Panc1 (cell line): ENCODE results near the gene MED16. TPM values are rescaled to one million over a fixed set of nuclear protein-coding genes. Genes with fewer than 3 reads are reported as not detected.

Source experiments
- ATAC-seq: fragments of 200-7000 bp; cut with Tn5 transposase; 2 replicates; pipeline ENCODE4 v1.9.1; 2020; ENCODE audit warnings: mild to moderate bottlenecking, moderate library complexity
- BruUV-seq: library from RNA; stranded (reverse); fragments of 400-500 nt; replicated peaks from 2 replicates; lab custom pipeline; 2021; lab: Mats Ljungman, UMichigan
- CTCF ChIA-PET: fragments of 300-600 bp; sonication (Branson Sonifier 250); formaldehyde crosslinking; loops from one replicate; lab custom pipeline; 2022; ENCODE audit warnings: antibody characterized with exemption; lab: Charles Lee
- POLR2A ChIA-PET: fragments of 300-600 bp; sonication (Branson Sonifier 250); formaldehyde crosslinking; loops from one replicate; lab custom pipeline; 2022; ENCODE audit warnings: antibody characterized with exemption; lab: Charles Lee
- DNase-seq: peaks from one replicate; pipeline ENCODE4 v3.0.0-alpha.2; 2010; ENCODE audit warnings: low read depth, low spot score
- H3K27ac ChIP-seq: 2 replicates; pipeline ENCODE4 v1.5.1; 2011; ENCODE audit warnings: mild to moderate bottlenecking, low read length, inconsistent platforms
- H3K27me3 ChIP-seq: fragments of 200-500 bp; sonication (Bioruptor generic); 2 replicates; pipeline ENCODE4 v1.6.0; 2014; ENCODE audit warnings: low read length, inconsistent platforms; ENCODE audit not compliant: control insufficient read depth, insufficient read depth
- H3K36me3 ChIP-seq: fragments of 200-500 bp; sonication (Bioruptor generic); 2 replicates; pipeline ENCODE4 v1.5.1; 2014; ENCODE audit warnings: inconsistent platforms, mild to moderate bottlenecking, low read length, moderate library complexity; ENCODE audit not compliant: control insufficient read depth, insufficient read depth
- H3K4me1 ChIP-seq: 2 replicates; pipeline ENCODE4 v1.5.1; 2011; ENCODE audit warnings: inconsistent platforms, mild to moderate bottlenecking, low read length, moderate library complexity; ENCODE audit not compliant: control insufficient read depth, insufficient read depth
- H3K4me3 ChIP-seq, 2 experiments: 2 replicates each; pipeline ENCODE4 v1.5.1; 2011 to 2012; ENCODE audit warnings: low read depth in 2 of 2, low read length in 2 of 2, mild to moderate bottlenecking in 2 of 2, inconsistent platforms in 1 of 2, moderate library complexity in 1 of 2
- H3K9me3 ChIP-seq: fragments of 200-500 bp; sonication (Bioruptor generic); 2 replicates; pipeline ENCODE4 v1.5.1; 2014; ENCODE audit warnings: low read depth, mild to moderate bottlenecking, inconsistent platforms, low read length, moderate library complexity; ENCODE audit not compliant: control insufficient read depth, insufficient read depth
- POLR2AphosphoS5 ChIP-seq: IDR thresholded peaks from 2 replicates; pipeline ENCODE4 v1.6.1; 2012; ENCODE audit warnings: mild to moderate bottlenecking, low read depth, low read length, moderate library complexity
- SIN3A ChIP-seq: IDR thresholded peaks from 2 replicates; pipeline ENCODE4 v1.6.1; 2012; ENCODE audit warnings: low read depth, mild to moderate bottlenecking, low read length, moderate library complexity, borderline replicate concordance; ENCODE audit not compliant: insufficient read depth
- TCF7L2 ChIP-seq: IDR thresholded peaks from 2 replicates; pipeline ENCODE4 v1.6.1; 2011; ENCODE audit warnings: mild to moderate bottlenecking, low read depth, low read length, inconsistent platforms
- in situ Hi-C: cut with HindIII; loops from 2 replicates; pipeline ENCODE4 v1.10.0; 2016; ENCODE audit warnings: low sequenced_read_pairs, low pct_unique_long_range_greater_than_20kb
- intact Hi-C: fragments of 100-400 bp; cut with micrococcal nuclease; formaldehyde crosslinking; loops from one replicate; pipeline ENCODE4 v1.10.0; 2022; ENCODE audit not compliant: unreplicated experiment
- total RNA-seq: library from RNA; stranded (reverse); gene quantifications from one replicate; pipeline ENCODE4 v1.2.1, GENCODE V29; 2021; ENCODE audit not compliant: unreplicated experiment
- TF ChIP-seq, protein P1 (sequence below), 2 experiments: IDR thresholded peaks; 2 replicates each; pipeline ENCODE4 v1.6.1; 2011 to 2012; ENCODE audit warnings: low read depth in 2 of 2, control low read depth in 1 of 2, low read length in 1 of 2, mild to moderate bottlenecking in 1 of 2, moderate library complexity in 1 of 2; ENCODE audit not compliant: insufficient read depth in 1 of 2
- TF ChIP-seq, protein P2 (sequence below): fragments of 450-650 bp; IDR thresholded peaks from 2 replicates; pipeline ENCODE4 v1.5.1; 2017; ENCODE audit warnings: mild to moderate bottlenecking

The MED16 gene
- total RNA-seq, 1 experiment from 2014 or later: 39.5 TPM

DNA sequence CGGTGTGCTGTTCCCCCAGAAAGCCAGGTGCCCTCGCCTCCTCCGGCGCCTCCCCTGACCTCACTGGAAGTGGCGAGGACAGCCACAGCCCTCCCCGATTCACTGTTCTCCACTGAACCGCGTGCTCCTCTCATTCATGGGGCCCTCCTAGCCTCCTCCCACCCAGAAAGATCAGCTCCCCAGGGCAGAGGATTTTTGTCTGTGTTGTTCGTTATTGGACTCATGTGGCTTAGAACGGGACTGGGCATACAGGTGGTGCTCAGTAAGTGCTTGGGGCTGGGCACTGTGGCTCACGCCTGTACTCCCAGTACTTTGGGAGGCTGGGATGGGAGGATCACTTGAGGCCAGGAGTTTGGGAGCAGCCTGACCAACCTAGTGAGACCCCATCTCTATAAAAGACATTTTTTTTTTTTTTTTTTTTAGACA, 48.4 kb downstream of the MED16 start:
- no peak for ATAC-seq
- TF ChIP-seq, protein P1, sequence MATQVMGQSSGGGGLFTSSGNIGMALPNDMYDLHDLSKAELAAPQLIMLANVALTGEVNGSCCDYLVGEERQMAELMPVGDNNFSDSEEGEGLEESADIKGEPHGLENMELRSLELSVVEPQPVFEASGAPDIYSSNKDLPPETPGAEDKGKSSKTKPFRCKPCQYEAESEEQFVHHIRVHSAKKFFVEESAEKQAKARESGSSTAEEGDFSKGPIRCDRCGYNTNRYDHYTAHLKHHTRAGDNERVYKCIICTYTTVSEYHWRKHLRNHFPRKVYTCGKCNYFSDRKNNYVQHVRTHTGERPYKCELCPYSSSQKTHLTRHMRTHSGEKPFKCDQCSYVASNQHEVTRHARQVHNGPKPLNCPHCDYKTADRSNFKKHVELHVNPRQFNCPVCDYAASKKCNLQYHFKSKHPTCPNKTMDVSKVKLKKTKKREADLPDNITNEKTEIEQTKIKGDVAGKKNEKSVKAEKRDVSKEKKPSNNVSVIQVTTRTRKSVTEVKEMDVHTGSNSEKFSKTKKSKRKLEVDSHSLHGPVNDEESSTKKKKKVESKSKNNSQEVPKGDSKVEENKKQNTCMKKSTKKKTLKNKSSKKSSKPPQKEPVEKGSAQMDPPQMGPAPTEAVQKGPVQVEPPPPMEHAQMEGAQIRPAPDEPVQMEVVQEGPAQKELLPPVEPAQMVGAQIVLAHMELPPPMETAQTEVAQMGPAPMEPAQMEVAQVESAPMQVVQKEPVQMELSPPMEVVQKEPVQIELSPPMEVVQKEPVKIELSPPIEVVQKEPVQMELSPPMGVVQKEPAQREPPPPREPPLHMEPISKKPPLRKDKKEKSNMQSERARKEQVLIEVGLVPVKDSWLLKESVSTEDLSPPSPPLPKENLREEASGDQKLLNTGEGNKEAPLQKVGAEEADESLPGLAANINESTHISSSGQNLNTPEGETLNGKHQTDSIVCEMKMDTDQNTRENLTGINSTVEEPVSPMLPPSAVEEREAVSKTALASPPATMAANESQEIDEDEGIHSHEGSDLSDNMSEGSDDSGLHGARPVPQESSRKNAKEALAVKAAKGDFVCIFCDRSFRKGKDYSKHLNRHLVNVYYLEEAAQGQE (IDR thresholded peaks at IDR 0.05; ENCODE audit: insufficient read depth in 1 of 2, low read depth in 2 of 2, low read length in 1 of 2): no peak
- TF ChIP-seq TCF7L2 (no peak), SIN3A (no peak), POLR2AphosphoS5 (no peak)
- TF ChIP-seq, protein P2, sequence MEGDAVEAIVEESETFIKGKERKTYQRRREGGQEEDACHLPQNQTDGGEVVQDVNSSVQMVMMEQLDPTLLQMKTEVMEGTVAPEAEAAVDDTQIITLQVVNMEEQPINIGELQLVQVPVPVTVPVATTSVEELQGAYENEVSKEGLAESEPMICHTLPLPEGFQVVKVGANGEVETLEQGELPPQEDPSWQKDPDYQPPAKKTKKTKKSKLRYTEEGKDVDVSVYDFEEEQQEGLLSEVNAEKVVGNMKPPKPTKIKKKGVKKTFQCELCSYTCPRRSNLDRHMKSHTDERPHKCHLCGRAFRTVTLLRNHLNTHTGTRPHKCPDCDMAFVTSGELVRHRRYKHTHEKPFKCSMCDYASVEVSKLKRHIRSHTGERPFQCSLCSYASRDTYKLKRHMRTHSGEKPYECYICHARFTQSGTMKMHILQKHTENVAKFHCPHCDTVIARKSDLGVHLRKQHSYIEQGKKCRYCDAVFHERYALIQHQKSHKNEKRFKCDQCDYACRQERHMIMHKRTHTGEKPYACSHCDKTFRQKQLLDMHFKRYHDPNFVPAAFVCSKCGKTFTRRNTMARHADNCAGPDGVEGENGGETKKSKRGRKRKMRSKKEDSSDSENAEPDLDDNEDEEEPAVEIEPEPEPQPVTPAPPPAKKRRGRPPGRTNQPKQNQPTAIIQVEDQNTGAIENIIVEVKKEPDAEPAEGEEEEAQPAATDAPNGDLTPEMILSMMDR: no peak
- H3K4me1 ChIP-seq: peaks cover 4% of the 10 kb centered on the region; the same call in 1 of the 2 replicates
- ChIA-PET POLR2A (no interaction called here), CTCF (no interaction called here)
- no peak for DNase-seq
- no peak overlapping the region for H3K27ac ChIP-seq
- no peaks in the 10 kb centered on the region for H3K27me3 ChIP-seq
- H3K4me3 ChIP-seq: no peak overlapping the region
- intact Hi-C loops: no loop called here
- H3K9me3 ChIP-seq: no peaks in the 10 kb centered on the region
- in situ Hi-C loops: no loop called here
- H3K36me3 ChIP-seq: no peaks in the 10 kb centered on the region
- BruUV-seq: no TSS peak

DNA sequence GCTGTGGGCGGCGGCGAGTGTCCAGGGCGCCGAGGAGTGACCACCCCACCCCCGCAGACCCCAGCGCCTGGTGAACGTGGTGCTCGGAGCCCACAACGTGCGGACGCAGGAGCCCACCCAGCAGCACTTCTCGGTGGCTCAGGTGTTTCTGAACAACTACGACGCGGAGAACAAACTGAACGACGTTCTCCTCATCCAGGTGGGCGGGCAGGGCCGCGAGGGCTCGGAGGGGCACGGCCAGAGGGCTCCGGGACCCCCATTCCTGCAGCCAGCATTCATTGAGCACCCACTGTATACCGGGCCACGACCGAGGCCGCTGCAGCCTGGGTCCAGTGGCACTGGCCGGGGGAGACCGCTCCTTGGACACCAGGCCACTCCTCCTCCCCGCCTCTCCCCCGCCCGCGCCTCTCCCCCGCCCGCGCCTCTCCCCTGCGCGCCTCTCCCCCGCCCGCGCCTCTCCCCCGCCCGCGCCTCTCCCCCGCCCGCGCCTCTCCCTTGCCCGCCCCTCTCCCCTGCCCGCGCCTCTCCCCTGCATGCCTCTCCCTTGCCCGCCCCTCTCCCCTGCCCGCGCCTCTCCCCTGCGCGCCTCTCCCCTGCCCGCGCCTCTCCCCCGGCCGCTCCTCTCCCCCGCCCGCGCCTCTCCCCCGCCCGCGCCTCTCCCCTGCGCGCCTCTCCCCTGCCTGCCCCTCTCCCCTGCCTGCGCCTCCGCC, 49.0 kb downstream of the MED16 start:
- intact Hi-C loops (no loop called here), in situ Hi-C loops (no loop called here)
- ATAC-seq (no peak; the same call in 1 of the 2 replicates), DNase-seq (no peak)
- Histone ChIP-seq H3K27ac (no peak overlapping the region), H3K4me3 (peak overlapping the region; percentile 30 to 45), H3K9me3 (no peaks in the 10 kb centered on the region), H3K36me3 (no peaks in the 10 kb centered on the region), H3K27me3 (no peaks in the 10 kb centered on the region), H3K4me1 (peaks cover 4% of the 10 kb centered on the region; the same call in 1 of the 2 replicates)
- CTCF ChIA-PET: no interaction called here
- no peak for TF ChIP-seq POLR2AphosphoS5
- TF ChIP-seq, protein P1 (IDR thresholded peaks at IDR 0.05; ENCODE audit: insufficient read depth in 1 of 2, low read depth in 2 of 2, low read length in 1 of 2): no peak
- TF ChIP-seq, protein P2: no peak
- TF ChIP-seq SIN3A: no peak
- TF ChIP-seq TCF7L2: no peak
- no TSS peak for BruUV-seq
- POLR2A ChIA-PET: no interaction called here
